Panc1 (cell line): ENCODE results near the gene TMEM82. TPM values are rescaled to one million over a fixed set of nuclear protein-coding genes. Genes with fewer than 3 reads are reported as not detected.
A peak's percentile ranks its signal among the peaks of the same experiment; 100 is the strongest.
"Not testable (repeated sequence)": the region's sequence is repeated elsewhere in the genome, so short reads cannot be mapped to it uniquely, and the experiment has no call there.

Source experiments
- ATAC-seq: fragments of 200-7000 bp; cut with Tn5 transposase; 2 replicates; pipeline ENCODE4 v1.9.1; 2020; ENCODE audit warnings: mild to moderate bottlenecking, moderate library complexity
- BruUV-seq: library from RNA; stranded (reverse); fragments of 400-500 nt; replicated peaks from 2 replicates; lab custom pipeline; 2021; lab: Mats Ljungman, UMichigan
- CTCF ChIA-PET: fragments of 300-600 bp; sonication (Branson Sonifier 250); formaldehyde crosslinking; loops from one replicate; lab custom pipeline; 2022; ENCODE audit warnings: antibody characterized with exemption; lab: Charles Lee
- POLR2A ChIA-PET: fragments of 300-600 bp; sonication (Branson Sonifier 250); formaldehyde crosslinking; loops from one replicate; lab custom pipeline; 2022; ENCODE audit warnings: antibody characterized with exemption; lab: Charles Lee
- DNase-seq: peaks from one replicate; pipeline ENCODE4 v3.0.0-alpha.2; 2010; ENCODE audit warnings: low read depth, low spot score
- H3K27ac ChIP-seq: 2 replicates; pipeline ENCODE4 v1.5.1; 2011; ENCODE audit warnings: mild to moderate bottlenecking, low read length, inconsistent platforms
- H3K27me3 ChIP-seq: fragments of 200-500 bp; sonication (Bioruptor generic); 2 replicates; pipeline ENCODE4 v1.6.0; 2014; ENCODE audit warnings: low read length, inconsistent platforms; ENCODE audit not compliant: control insufficient read depth, insufficient read depth
- H3K36me3 ChIP-seq: fragments of 200-500 bp; sonication (Bioruptor generic); 2 replicates; pipeline ENCODE4 v1.5.1; 2014; ENCODE audit warnings: inconsistent platforms, mild to moderate bottlenecking, low read length, moderate library complexity; ENCODE audit not compliant: control insufficient read depth, insufficient read depth
- H3K4me1 ChIP-seq: 2 replicates; pipeline ENCODE4 v1.5.1; 2011; ENCODE audit warnings: inconsistent platforms, mild to moderate bottlenecking, low read length, moderate library complexity; ENCODE audit not compliant: control insufficient read depth, insufficient read depth
- H3K4me3 ChIP-seq, 2 experiments: 2 replicates each; pipeline ENCODE4 v1.5.1; 2011 to 2012; ENCODE audit warnings: low read depth in 2 of 2, low read length in 2 of 2, mild to moderate bottlenecking in 2 of 2, inconsistent platforms in 1 of 2, moderate library complexity in 1 of 2
- H3K9me3 ChIP-seq: fragments of 200-500 bp; sonication (Bioruptor generic); 2 replicates; pipeline ENCODE4 v1.5.1; 2014; ENCODE audit warnings: low read depth, mild to moderate bottlenecking, inconsistent platforms, low read length, moderate library complexity; ENCODE audit not compliant: control insufficient read depth, insufficient read depth
- CTCF ChIP-seq: fragments of 450-650 bp; IDR thresholded peaks from 2 replicates; pipeline ENCODE4 v1.5.1; 2017; ENCODE audit warnings: mild to moderate bottlenecking
- POLR2AphosphoS5 ChIP-seq: IDR thresholded peaks from 2 replicates; pipeline ENCODE4 v1.6.1; 2012; ENCODE audit warnings: mild to moderate bottlenecking, low read depth, low read length, moderate library complexity
- REST ChIP-seq, 2 experiments: IDR thresholded peaks; 2 replicates each; pipeline ENCODE4 v1.6.1; 2011 to 2012; ENCODE audit warnings: low read depth in 2 of 2, control low read depth in 1 of 2, low read length in 1 of 2, mild to moderate bottlenecking in 1 of 2, moderate library complexity in 1 of 2; ENCODE audit not compliant: insufficient read depth in 1 of 2
- SIN3A ChIP-seq: IDR thresholded peaks from 2 replicates; pipeline ENCODE4 v1.6.1; 2012; ENCODE audit warnings: low read depth, mild to moderate bottlenecking, low read length, moderate library complexity, borderline replicate concordance; ENCODE audit not compliant: insufficient read depth
- TCF7L2 ChIP-seq: IDR thresholded peaks from 2 replicates; pipeline ENCODE4 v1.6.1; 2011; ENCODE audit warnings: mild to moderate bottlenecking, low read depth, low read length, inconsistent platforms
- in situ Hi-C: cut with HindIII; loops from 2 replicates; pipeline ENCODE4 v1.10.0; 2016; ENCODE audit warnings: low sequenced_read_pairs, low pct_unique_long_range_greater_than_20kb
- intact Hi-C: fragments of 100-400 bp; cut with micrococcal nuclease; formaldehyde crosslinking; loops from one replicate; pipeline ENCODE4 v1.10.0; 2022; ENCODE audit not compliant: unreplicated experiment
- total RNA-seq: library from RNA; stranded (reverse); gene quantifications from one replicate; pipeline ENCODE4 v1.2.1, GENCODE V29; 2021; ENCODE audit not compliant: unreplicated experiment

TMEM82 gene
- total RNA-seq, 1 experiment from 2014 or later = not detected

GRCh38 chr1:15696956-15697521, 45.3 kb upstream of the TMEM82 start:
- no peak for DNase-seq
- Histone ChIP-seq H3K27ac (no peak overlapping the region), H3K4me3 (no peak overlapping the region), H3K27me3 (no peaks in the 10 kb centered on the region), H3K9me3 (no peaks in the 10 kb centered on the region), H3K4me1 (no peaks in the 10 kb centered on the region), H3K36me3 (no peaks in the 10 kb centered on the region)
- in situ Hi-C loops = no loop called here
- no peak for TF ChIP-seq POLR2AphosphoS5
- no peak for TF ChIP-seq TCF7L2
- no peak for TF ChIP-seq REST (IDR thresholded peaks at IDR 0.05; ENCODE audit: insufficient read depth in 1 of 2, low read depth in 2 of 2, low read length in 1 of 2)
- no peak for TF ChIP-seq CTCF
- TF ChIP-seq SIN3A = no peak
- ChIA-PET CTCF (no interaction called here), POLR2A (no interaction called here)
- BruUV-seq = no TSS peak
- intact Hi-C loops = no loop called here
- ATAC-seq = peak; percentile 43; the same call in 1 of the 2 replicates

GRCh38 chr1:15698201-15698600, 44.1 kb upstream of the TMEM82 start:
- POLR2A ChIA-PET = no interaction called here
- in situ Hi-C loops (no loop called here), intact Hi-C loops (no loop called here)
- Histone ChIP-seq H3K27ac (no peak overlapping the region), H3K4me1 (peaks cover under 1% of the 10 kb centered on the region; the same call in 1 of the 2 replicates), H3K27me3 (no peaks in the 10 kb centered on the region), H3K4me3 (no peak overlapping the region), H3K9me3 (no peaks in the 10 kb centered on the region), H3K36me3 (no peaks in the 10 kb centered on the region)
- BruUV-seq = no TSS peak
- CTCF ChIA-PET = no interaction called here
- no peak for TF ChIP-seq TCF7L2
- TF ChIP-seq CTCF = no peak
- TF ChIP-seq SIN3A = no peak
- no peak for TF ChIP-seq REST (IDR thresholded peaks at IDR 0.05; ENCODE audit: insufficient read depth in 1 of 2, low read depth in 2 of 2, low read length in 1 of 2)
- TF ChIP-seq POLR2AphosphoS5 = no peak
- DNase-seq (no peak), ATAC-seq (no peak)

GRCh38 chr1:15699321-15699720, 43.0 kb upstream of the TMEM82 start:
- H3K9me3 ChIP-seq, H3K27me3 ChIP-seq, intact Hi-C loops, H3K27ac ChIP-seq, H3K36me3 ChIP-seq, CTCF ChIA-PET, H3K4me1 ChIP-seq, ATAC-seq, in situ Hi-C loops, POLR2A ChIA-PET, DNase-seq, BruUV-seq, H3K4me3 ChIP-seq: not testable (repeated sequence)
